ENCODE results near the gene NFATC2.

DNA sequence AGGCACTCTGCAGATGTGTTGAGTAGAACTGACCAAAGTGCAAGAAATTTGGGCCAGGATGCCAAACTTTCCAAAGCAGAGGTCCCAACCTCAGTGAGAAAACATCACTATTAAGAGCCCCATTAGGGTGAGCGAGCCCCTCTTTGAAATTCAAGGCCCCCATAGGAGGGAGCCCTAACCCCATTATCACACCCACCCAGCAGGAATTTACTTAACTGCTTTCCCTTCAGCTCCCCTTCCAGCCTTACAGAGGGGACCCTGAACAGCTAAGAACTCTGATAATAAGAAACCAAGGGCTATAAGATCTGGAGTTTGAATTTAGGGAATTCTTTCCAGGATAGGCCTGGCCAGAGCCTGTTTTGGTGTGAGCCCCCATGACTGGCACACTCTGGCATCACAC, 130.6 kb downstream of the NFATC2 start:
- no peak for TF ChIP-seq CTCF (IDR thresholded peaks at IDR 0.05; ENCODE audit: insufficient read depth, low read depth, low read length)
- TF ChIP-seq EZH2 (IDR thresholded peaks at IDR 0.05; ENCODE audit: insufficient read depth, low read length) = no peak

Measured in astrocyte (in vitro differentiated cells and primary cell).